Measurements from ENCODE around the gene YTHDF1.

The YTHDF1 gene

DNA sequence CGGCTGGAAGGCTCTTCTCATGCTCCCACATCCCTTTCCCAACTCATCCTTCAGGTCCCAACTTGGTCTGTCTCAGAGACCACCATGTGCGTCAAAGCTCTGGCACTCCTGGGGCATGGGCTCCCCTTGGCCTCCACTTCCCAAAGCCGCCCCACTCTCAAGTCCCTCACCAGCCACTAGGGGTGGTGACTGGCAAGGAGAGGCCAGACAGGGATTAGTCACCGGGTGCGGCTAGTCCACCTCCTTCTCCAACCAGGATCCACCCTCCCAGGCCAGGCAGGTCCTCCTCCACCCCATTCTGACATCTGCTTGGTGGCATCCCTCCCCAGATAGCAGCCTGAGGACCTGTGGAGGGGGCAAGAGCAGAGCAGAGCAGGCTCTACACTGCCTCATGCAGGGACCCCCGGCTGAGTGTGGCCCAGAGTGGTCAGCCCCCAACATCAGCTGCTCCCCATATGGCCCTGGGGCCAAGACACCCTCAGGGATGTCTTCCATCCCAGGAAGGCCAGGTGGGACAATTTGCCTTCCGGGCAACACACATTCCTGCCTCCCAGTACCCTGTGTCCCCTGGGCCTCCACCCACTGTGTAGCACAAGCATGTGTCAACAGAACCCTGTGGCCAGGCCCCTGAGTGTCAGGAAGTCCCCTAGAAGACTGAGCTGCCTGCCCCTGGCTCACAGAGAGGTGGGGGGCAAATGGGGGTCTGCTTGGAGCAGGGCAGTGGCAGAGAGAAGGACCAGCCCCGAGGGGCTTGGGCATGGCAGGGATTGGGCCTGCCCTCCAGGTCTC is 29.2 kb downstream of the YTHDF1 start:
- Histone ChIP-seq H3K27ac (ENCODE audit: insufficient read depth, low read depth, low read length, poor library complexity, severe bottlenecking) (no peak overlapping the region), H3K27me3 (ENCODE audit: control insufficient read depth, insufficient read depth, low read length, poor library complexity, severe bottlenecking) (no peaks in the 10 kb centered on the region), H3K4me3 (ENCODE audit: insufficient read depth, low read depth, low read length) (no peak overlapping the region), H3K4me1 (ENCODE audit: control insufficient read depth, insufficient read depth, low read length) (peaks cover 11% of the 10 kb centered on the region), H3K9me3 (ENCODE audit: control insufficient read depth, low read length) (no peaks in the 10 kb centered on the region), H3K36me3 (ENCODE audit: control insufficient read depth, insufficient read depth, low read length) (no peaks in the 10 kb centered on the region)
- WGBS, 2 experiments = 90% methylated on average over 8 of the region's 8 CpGs

- no peak overlapping the region for H3K27ac ChIP-seq (ENCODE audit: insufficient read depth, low read depth, low read length, poor library complexity, severe bottlenecking)
- no peaks in the 10 kb centered on the region for H3K36me3 ChIP-seq (ENCODE audit: control insufficient read depth, insufficient read depth, low read length)
- H3K9me3 ChIP-seq (ENCODE audit: control insufficient read depth, low read length) = no peaks in the 10 kb centered on the region
- H3K4me3 ChIP-seq (ENCODE audit: insufficient read depth, low read depth, low read length) = no peak overlapping the region
- WGBS, 2 experiments = 96% methylated on average over 8 of the region's 8 CpGs
- no peaks in the 10 kb centered on the region for H3K27me3 ChIP-seq (ENCODE audit: control insufficient read depth, insufficient read depth, low read length, poor library complexity, severe bottlenecking)
- H3K4me1 ChIP-seq (ENCODE audit: control insufficient read depth, insufficient read depth, low read length) = peaks cover 12% of the 10 kb centered on the region
These were observed 29.8 kb downstream of the YTHDF1 start for GRCh38 chr20:63186084-63186483.

- Histone ChIP-seq H3K36me3 (ENCODE audit: control insufficient read depth, insufficient read depth, low read length) (no peaks in the 10 kb centered on the region), H3K4me1 (ENCODE audit: control insufficient read depth, insufficient read depth, low read length) (peaks cover 18% of the 10 kb centered on the region), H3K4me3 (ENCODE audit: insufficient read depth, low read depth, low read length) (no peak overlapping the region), H3K27ac (ENCODE audit: insufficient read depth, low read depth, low read length, poor library complexity, severe bottlenecking) (no peak overlapping the region), H3K27me3 (ENCODE audit: control insufficient read depth, insufficient read depth, low read length, poor library complexity, severe bottlenecking) (no peaks in the 10 kb centered on the region), H3K9me3 (ENCODE audit: control insufficient read depth, low read length) (no peaks in the 10 kb centered on the region)
- 95% methylated on average over 21 of the region's 21 CpGs for WGBS, 2 experiments
These were observed 30.6 kb downstream of the YTHDF1 start for GRCh38 chr20:63185215-63185796.

GRCh38 chr20:63183422-63184146 is 32.3 kb downstream of the YTHDF1 start:
- Histone ChIP-seq H3K27ac (ENCODE audit: insufficient read depth, low read depth, low read length, poor library complexity, severe bottlenecking) (no peak overlapping the region), H3K27me3 (ENCODE audit: control insufficient read depth, insufficient read depth, low read length, poor library complexity, severe bottlenecking) (peaks cover 15% of the 10 kb centered on the region), H3K4me3 (ENCODE audit: insufficient read depth, low read depth, low read length) (no peak overlapping the region), H3K4me1 (ENCODE audit: control insufficient read depth, insufficient read depth, low read length) (peaks cover 24% of the 10 kb centered on the region), H3K9me3 (ENCODE audit: control insufficient read depth, low read length) (no peaks in the 10 kb centered on the region), H3K36me3 (ENCODE audit: control insufficient read depth, insufficient read depth, low read length) (no peaks in the 10 kb centered on the region)
- WGBS, 2 experiments = 54 to 60% methylated on average over 13 of the region's 13 CpGs

GRCh38 chr20:63182946-63183415 is 33.0 kb downstream of the YTHDF1 start:
- no peaks in the 10 kb centered on the region for H3K9me3 ChIP-seq (ENCODE audit: control insufficient read depth, low read length)
- no peak overlapping the region for H3K27ac ChIP-seq (ENCODE audit: insufficient read depth, low read depth, low read length, poor library complexity, severe bottlenecking)
- 75 to 77% methylated on average over 9 of the region's 9 CpGs for WGBS, 2 experiments
- H3K27me3 ChIP-seq (ENCODE audit: control insufficient read depth, insufficient read depth, low read length, poor library complexity, severe bottlenecking) = peaks cover 21% of the 10 kb centered on the region
- no peak overlapping the region for H3K4me3 ChIP-seq (ENCODE audit: insufficient read depth, low read depth, low read length)
- H3K36me3 ChIP-seq (ENCODE audit: control insufficient read depth, insufficient read depth, low read length) = no peaks in the 10 kb centered on the region
- peaks cover 24% of the 10 kb centered on the region for H3K4me1 ChIP-seq (ENCODE audit: control insufficient read depth, insufficient read depth, low read length)

GRCh38 chr20:63182425-63182824 is 33.5 kb downstream of the YTHDF1 start:
- peaks cover 24% of the 10 kb centered on the region for H3K4me1 ChIP-seq (ENCODE audit: control insufficient read depth, insufficient read depth, low read length)
- no peaks in the 10 kb centered on the region for H3K9me3 ChIP-seq (ENCODE audit: control insufficient read depth, low read length)
- no peak overlapping the region for H3K4me3 ChIP-seq (ENCODE audit: insufficient read depth, low read depth, low read length)
- 71 to 73% methylated on average over 6 to 8 of the region's 8 CpGs for WGBS, 2 experiments
- H3K27ac ChIP-seq (ENCODE audit: insufficient read depth, low read depth, low read length, poor library complexity, severe bottlenecking) = no peak overlapping the region
- no peaks in the 10 kb centered on the region for H3K36me3 ChIP-seq (ENCODE audit: control insufficient read depth, insufficient read depth, low read length)
- H3K27me3 ChIP-seq (ENCODE audit: control insufficient read depth, insufficient read depth, low read length, poor library complexity, severe bottlenecking) = peaks cover 27% of the 10 kb centered on the region

DNA sequence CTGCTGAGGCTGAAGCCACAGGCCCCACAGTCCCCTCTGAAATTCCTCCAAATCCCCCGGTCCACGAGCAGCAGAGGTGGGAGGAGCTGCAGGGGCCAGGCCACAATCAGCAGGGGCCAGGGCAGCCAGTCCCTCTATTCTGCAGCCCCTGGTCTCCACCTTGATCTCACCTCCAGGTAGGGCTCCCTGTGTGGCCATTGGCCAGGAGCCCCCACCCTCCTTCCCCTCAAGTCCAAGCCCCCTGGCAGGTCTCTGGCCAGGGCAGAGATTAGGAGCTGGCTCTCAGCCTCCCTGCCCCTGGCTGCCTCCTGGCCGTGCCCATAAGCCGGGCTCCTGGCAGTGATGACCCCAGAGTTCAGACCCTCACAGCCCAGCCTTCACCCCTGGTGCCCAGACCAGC is 34.7 kb downstream of the YTHDF1 start:
- peaks cover 28% of the 10 kb centered on the region for H3K4me1 ChIP-seq (ENCODE audit: control insufficient read depth, insufficient read depth, low read length)
- H3K36me3 ChIP-seq (ENCODE audit: control insufficient read depth, insufficient read depth, low read length) = no peaks in the 10 kb centered on the region
- peaks cover 39% of the 10 kb centered on the region for H3K27me3 ChIP-seq (ENCODE audit: control insufficient read depth, insufficient read depth, low read length, poor library complexity, severe bottlenecking)
- WGBS, 2 experiments = 75 to 83% methylated on average over 4 of the region's 4 CpGs
- no peak overlapping the region for H3K4me3 ChIP-seq (ENCODE audit: insufficient read depth, low read depth, low read length)
- H3K27ac ChIP-seq (ENCODE audit: insufficient read depth, low read depth, low read length, poor library complexity, severe bottlenecking) = no peak overlapping the region
- no peaks in the 10 kb centered on the region for H3K9me3 ChIP-seq (ENCODE audit: control insufficient read depth, low read length)

GRCh38 chr20:63180569-63181185 is 35.3 kb downstream of the YTHDF1 start:
- H3K27me3 ChIP-seq (ENCODE audit: control insufficient read depth, insufficient read depth, low read length, poor library complexity, severe bottlenecking) = peaks cover 44% of the 10 kb centered on the region
- H3K9me3 ChIP-seq (ENCODE audit: control insufficient read depth, low read length) = no peaks in the 10 kb centered on the region
- no peaks in the 10 kb centered on the region for H3K36me3 ChIP-seq (ENCODE audit: control insufficient read depth, insufficient read depth, low read length)
- peaks cover 34% of the 10 kb centered on the region for H3K4me1 ChIP-seq (ENCODE audit: control insufficient read depth, insufficient read depth, low read length)
- H3K27ac ChIP-seq (ENCODE audit: insufficient read depth, low read depth, low read length, poor library complexity, severe bottlenecking) = no peak overlapping the region
- no peak overlapping the region for H3K4me3 ChIP-seq (ENCODE audit: insufficient read depth, low read depth, low read length)
- 92 to 94% methylated on average over 11 of the region's 11 CpGs for WGBS, 2 experiments

DNA sequence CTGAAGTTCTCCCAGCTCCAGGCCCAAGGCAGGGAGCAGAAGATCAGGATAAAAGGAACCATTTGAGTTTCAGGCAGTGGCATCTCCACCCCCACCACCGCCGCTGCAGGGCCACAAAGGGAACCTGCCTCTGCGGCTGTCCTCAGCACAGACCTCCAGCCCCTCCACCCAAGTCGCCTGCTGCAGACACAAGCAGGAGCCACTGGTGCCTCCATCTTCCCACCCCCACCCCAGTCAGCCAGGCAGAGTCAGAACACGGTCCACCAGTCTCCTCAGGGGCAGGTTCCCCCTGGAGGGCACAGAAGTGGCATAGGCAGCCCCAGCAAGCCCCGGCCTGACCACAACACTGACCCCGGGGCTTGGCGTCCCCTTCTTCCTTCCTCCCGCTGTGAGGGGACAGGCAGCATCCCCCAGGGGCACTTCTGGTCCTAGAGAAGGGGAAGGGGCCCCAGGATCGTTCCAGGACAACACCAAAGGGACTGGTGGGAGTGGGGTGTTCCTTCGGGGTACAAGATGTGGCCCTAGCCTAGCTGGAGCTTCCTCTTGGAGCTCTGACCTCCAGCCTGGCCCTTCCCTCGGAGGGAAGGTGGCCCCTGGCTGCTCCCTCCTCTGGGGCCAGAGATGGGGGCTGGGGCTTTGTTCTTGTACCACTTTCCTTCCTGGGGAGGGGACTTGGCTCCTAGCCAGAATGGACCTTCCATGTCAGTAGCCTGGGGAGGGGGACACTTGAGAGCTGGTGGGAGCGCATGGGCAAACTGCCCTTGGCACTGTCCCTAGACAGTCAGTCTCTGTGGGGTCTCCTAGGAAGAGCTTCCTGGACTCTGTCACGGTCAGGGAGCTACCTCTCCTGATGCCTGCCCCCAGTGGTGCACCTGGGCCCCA is 36.0 kb downstream of the YTHDF1 start:
- Histone ChIP-seq H3K4me3 (ENCODE audit: insufficient read depth, low read depth, low read length) (no peak overlapping the region), H3K9me3 (ENCODE audit: control insufficient read depth, low read length) (no peaks in the 10 kb centered on the region), H3K27me3 (ENCODE audit: control insufficient read depth, insufficient read depth, low read length, poor library complexity, severe bottlenecking) (peaks cover 51% of the 10 kb centered on the region), H3K27ac (ENCODE audit: insufficient read depth, low read depth, low read length, poor library complexity, severe bottlenecking) (no peak overlapping the region), H3K36me3 (ENCODE audit: control insufficient read depth, insufficient read depth, low read length) (no peaks in the 10 kb centered on the region), H3K4me1 (ENCODE audit: control insufficient read depth, insufficient read depth, low read length) (peaks cover 40% of the 10 kb centered on the region)
- 50 to 56% methylated on average over 14 of the region's 14 CpGs for WGBS, 2 experiments
